ENCODE data around the gene ZFP91. TPM values are rescaled to one million over a fixed set of nuclear protein-coding genes. Genes with fewer than 3 reads are reported as not detected.

ZFP91 gene
- total and polyA plus RNA-seq, 2 of the 13 experiments (the other 11 are each of a cell fraction or from before 2014, with no cell fraction given): 13.5 to 38.6 TPM

DNA sequence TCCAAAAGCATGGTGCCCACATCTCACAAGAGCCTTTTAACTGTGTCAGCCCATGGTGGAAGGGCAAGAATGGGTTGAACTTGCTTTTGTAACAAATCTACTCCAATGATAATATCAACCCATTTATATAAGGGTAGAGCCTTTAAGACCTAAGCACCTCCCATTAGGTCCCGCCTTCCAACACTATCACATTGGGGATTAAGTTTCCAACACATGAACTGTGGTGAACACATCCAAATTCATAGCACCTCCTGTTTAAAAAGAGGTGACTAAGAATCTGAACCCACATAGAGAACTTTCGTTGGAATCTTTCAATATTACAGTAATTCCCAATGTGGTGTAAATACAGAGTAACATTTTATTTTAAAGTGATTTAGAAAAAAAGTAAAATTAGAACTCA is 34.4 kb downstream of the ZFP91 start:
- 100% methylated on average over 2 of the region's 2 CpGs for WGBS (ENCODE audit: low lambda C conversion rate)
- no peak overlapping the region for H3K4me2 ChIP-seq (ENCODE audit: low read depth, low read length)
- no peaks in the 10 kb centered on the region for H3K4me1 ChIP-seq (ENCODE audit: insufficient read depth, low read length)
- peaks cover 20 to 82% of the 10 kb centered on the region in 2 experiments for H3K36me3 ChIP-seq (replicated peaks in 1 of 2; ENCODE audit: control insufficient read depth in 1 of 2, insufficient read depth in 2 of 2, low read length in 2 of 2)
- POLR2A ChIA-PET: no interaction called here
- no peak overlapping the region for H3K4me3 ChIP-seq (replicated peaks in 1 of 3; ENCODE audit: insufficient read depth in 1 of 3, low read depth in 2 of 3, low read length in 3 of 3)
- H3K79me2 ChIP-seq (ENCODE audit: insufficient read depth, low read length): peaks cover 14% of the 10 kb centered on the region
- no peak for ATAC-seq
- CTCF ChIA-PET (ENCODE audit: low intra/inter-chr PET ratio, low total read pairs): no interaction called here
- H3K27me3 ChIP-seq (ENCODE audit: control insufficient read depth in 1 of 2, insufficient read depth in 2 of 2, low read length in 2 of 2): no peaks in the 10 kb centered on the region
- H3K27ac ChIP-seq (ENCODE audit: extremely low read length, insufficient read depth, low read length): no peak overlapping the region
- intact Hi-C loops (cut with micrococcal nuclease; ENCODE audit: unreplicated experiment) (no loop called here), in situ Hi-C loops (cut with HindIII; ENCODE audit: extremely low pct_ligation_motif_present, low pct_unique_long_range_greater_than_20kb) (no loop called here)
- no TSS peak for BruUV-seq (replicated peaks)
- no peak for FAIRE-seq
- H2AFZ ChIP-seq (ENCODE audit: low read length): no peak overlapping the region
- no peak for DNase-seq (ENCODE audit: low spot score)
- H3K9ac ChIP-seq (ENCODE audit: insufficient read depth, low read depth, low read length): no peak overlapping the region
- TF ChIP-seq BRCA1 (CRISPR knock-in tag; IDR thresholded peaks at IDR 0.05) (no peak), ZNF564 (CRISPR knock-in tag; IDR thresholded peaks at IDR 0.05) (peak; percentile 63; the same call in 1 of the 2 replicates)
- no peaks in the 10 kb centered on the region for H4K20me1 ChIP-seq (ENCODE audit: insufficient read depth, low read length)
- no peaks in the 10 kb centered on the region for H3K9me3 ChIP-seq (ENCODE audit: low read length)

- 100% methylated on average over 1 of the region's 1 CpG for WGBS (ENCODE audit: low lambda C conversion rate)
- no peak for DNase-seq (ENCODE audit: low spot score)
- Histone ChIP-seq H3K9me3 (ENCODE audit: low read length) (no peaks in the 10 kb centered on the region), H2AFZ (ENCODE audit: low read length) (no peak overlapping the region), H3K4me3 (replicated peaks in 1 of 3; ENCODE audit: insufficient read depth in 1 of 3, low read depth in 2 of 3, low read length in 3 of 3) (no peak overlapping the region), H3K4me2 (ENCODE audit: low read depth, low read length) (no peak overlapping the region), H3K9ac (ENCODE audit: insufficient read depth, low read depth, low read length) (no peak overlapping the region), H3K27me3 (ENCODE audit: control insufficient read depth in 1 of 2, insufficient read depth in 2 of 2, low read length in 2 of 2) (no peaks in the 10 kb centered on the region), H3K27ac (ENCODE audit: extremely low read length, insufficient read depth, low read length) (no peak overlapping the region), H3K4me1 (ENCODE audit: insufficient read depth, low read length) (no peaks in the 10 kb centered on the region), H3K79me2 (ENCODE audit: insufficient read depth, low read length) (no peaks in the 10 kb centered on the region), H4K20me1 (ENCODE audit: insufficient read depth, low read length) (no peaks in the 10 kb centered on the region), H3K36me3 (replicated peaks in 1 of 2; ENCODE audit: control insufficient read depth in 1 of 2, insufficient read depth in 2 of 2, low read length in 2 of 2) (peaks cover 23 to 92% of the 10 kb centered on the region in 2 experiments)
- no peak for TF ChIP-seq GATAD1 (CRISPR knock-in tag; IDR thresholded peaks at IDR 0.05)
- TF ChIP-seq ZFP36L2 (CRISPR knock-in tag; IDR thresholded peaks at IDR 0.05): no peak
- no peak for TF ChIP-seq IRF1 (CRISPR knock-in tag; IDR thresholded peaks at IDR 0.05; ENCODE audit: low read depth)
- no peak for TF ChIP-seq NR2F6 (IDR thresholded peaks at IDR 0.05)
- TF ChIP-seq NR2F6 (CRISPR knock-in tag; IDR thresholded peaks at IDR 0.05): no peak
- TF ChIP-seq MAFF (IDR thresholded peaks at IDR 0.05; ENCODE audit: low read depth, low read length): peak; percentile 89
- no peak for TF ChIP-seq XRCC5 (optimal IDR thresholded peaks at IDR 0.05; ENCODE audit: low read length)
- no peak for TF ChIP-seq ZMAT3 (CRISPR knock-in tag; conservative IDR thresholded peaks at IDR 0.05)
- TF ChIP-seq, protein P1, sequence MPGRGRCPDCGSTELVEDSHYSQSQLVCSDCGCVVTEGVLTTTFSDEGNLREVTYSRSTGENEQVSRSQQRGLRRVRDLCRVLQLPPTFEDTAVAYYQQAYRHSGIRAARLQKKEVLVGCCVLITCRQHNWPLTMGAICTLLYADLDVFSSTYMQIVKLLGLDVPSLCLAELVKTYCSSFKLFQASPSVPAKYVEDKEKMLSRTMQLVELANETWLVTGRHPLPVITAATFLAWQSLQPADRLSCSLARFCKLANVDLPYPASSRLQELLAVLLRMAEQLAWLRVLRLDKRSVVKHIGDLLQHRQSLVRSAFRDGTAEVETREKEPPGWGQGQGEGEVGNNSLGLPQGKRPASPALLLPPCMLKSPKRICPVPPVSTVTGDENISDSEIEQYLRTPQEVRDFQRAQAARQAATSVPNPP (CRISPR knock-in tag; IDR thresholded peaks at IDR 0.05): no peak
- peak; percentile 92 to 94 for TF ChIP-seq MAFK (conservative IDR thresholded peaks at IDR 0.05 in 1 of 2, IDR thresholded peaks at IDR 0.05 in 1 of 2; ENCODE audit: low read length in 2 of 2)
- no peak for ATAC-seq
- FAIRE-seq: no peak
- in situ Hi-C loops (cut with HindIII; ENCODE audit: extremely low pct_ligation_motif_present, low pct_unique_long_range_greater_than_20kb) (no loop called here), intact Hi-C loops (cut with micrococcal nuclease; ENCODE audit: unreplicated experiment) (no loop called here)
- ChIA-PET CTCF (ENCODE audit: low intra/inter-chr PET ratio, low total read pairs) (no interaction called here), POLR2A (no interaction called here)
- BruUV-seq (replicated peaks): no TSS peak
These were observed 36.7 kb downstream of the ZFP91 start for GRCh38 chr11:58615559-58615958.
